ENCODE data around the gene CCDC24.

The CCDC24 gene

GRCh38 chr1:43945674-43946235 lies 45.6 kb upstream of the CCDC24 start:
- no peaks in the 10 kb centered on the region for H3K9me2 ChIP-seq (replicated peaks; ENCODE audit: insufficient read depth, low read length)
- H3K9ac ChIP-seq (ENCODE audit: low read length) = peak overlapping the region; percentile 99
- H4K20me1 ChIP-seq (ENCODE audit: insufficient read depth, low read length) = no peaks in the 10 kb centered on the region
- H3K4me2 ChIP-seq (ENCODE audit: low read depth, low read length) = peak overlapping the region; percentile 82
- H3K4me1 ChIP-seq (ENCODE audit: low read length) = peaks cover 11% of the 10 kb centered on the region
- peak overlapping the region; percentile 99 for H2AFZ ChIP-seq (ENCODE audit: low read length)
- peaks cover 23% of the 10 kb centered on the region for H3K79me2 ChIP-seq (ENCODE audit: low read length)
- no peak for DNase-seq
- H3K9me3 ChIP-seq (replicated peaks; ENCODE audit: insufficient read depth, low read length) = no peaks in the 10 kb centered on the region
- H3K27ac ChIP-seq (ENCODE audit: low read length) = no peak overlapping the region
- no peaks in the 10 kb centered on the region for H3K36me3 ChIP-seq (replicated peaks; ENCODE audit: insufficient read depth, low read length)
- H3F3A ChIP-seq (ENCODE audit: insufficient read depth, low read length) = no peaks in the 10 kb centered on the region
- H3K27me3 ChIP-seq (replicated peaks; ENCODE audit: insufficient read depth, low read length) = no peaks in the 10 kb centered on the region
- peak overlapping the region; percentile 97 for H3K4me3 ChIP-seq (ENCODE audit: low read length)
- TF ChIP-seq EZH2 (optimal IDR thresholded peaks at IDR 0.05; ENCODE audit: low read depth, low read length) (no peak), CTCF (IDR thresholded peaks at IDR 0.05; ENCODE audit: low read length) (no peak), EZH2phosphoT487 (IDR thresholded peaks at IDR 0.05; ENCODE audit: low read length) (no peak)

GRCh38 chr1:43946236-43947060 lies 45.0 kb upstream of the CCDC24 start, which contains the start of gene IPO13:
TSS of gene IPO13 (plus strand) at chr1:43946950. CDS start at chr1:43947601, 651 bp downstream.
- H3F3A ChIP-seq (ENCODE audit: insufficient read depth, low read length) = no peaks in the 10 kb centered on the region
- peak within 1 kb of the TSS; percentile 90 for H3K27ac ChIP-seq (ENCODE audit: low read length)
- peak within 1 kb of the TSS; percentile 99 for H2AFZ ChIP-seq (ENCODE audit: low read length)
- peak within 1 kb of the TSS; percentile 99 for H3K9ac ChIP-seq (ENCODE audit: low read length)
- H3K27me3 ChIP-seq (replicated peaks; ENCODE audit: insufficient read depth, low read length) = no peaks in the 10 kb centered on the region
- no peaks in the 10 kb centered on the region for H4K20me1 ChIP-seq (ENCODE audit: insufficient read depth, low read length)
- no peak for TF ChIP-seq EZH2 (optimal IDR thresholded peaks at IDR 0.05; ENCODE audit: low read depth, low read length)
- peak; percentile 79 for TF ChIP-seq CTCF (IDR thresholded peaks at IDR 0.05; ENCODE audit: low read length)
- no peak for TF ChIP-seq EZH2phosphoT487 (IDR thresholded peaks at IDR 0.05; ENCODE audit: low read length)
- peak within 1 kb of the TSS; percentile 97 for H3K4me2 ChIP-seq (ENCODE audit: low read depth, low read length)
- peaks cover 23% of the 10 kb centered on the region for H3K79me2 ChIP-seq (ENCODE audit: low read length)
- DNase-seq = peak; percentile 97
- H3K4me1 ChIP-seq (ENCODE audit: low read length) = peaks cover 11% of the 10 kb centered on the region
- no peaks in the 10 kb centered on the region for H3K36me3 ChIP-seq (replicated peaks; ENCODE audit: insufficient read depth, low read length)
- H3K9me3 ChIP-seq (replicated peaks; ENCODE audit: insufficient read depth, low read length) = no peaks in the 10 kb centered on the region
- no peaks in the 10 kb centered on the region for H3K9me2 ChIP-seq (replicated peaks; ENCODE audit: insufficient read depth, low read length)
- H3K4me3 ChIP-seq (ENCODE audit: low read length) = peak within 1 kb of the TSS; percentile 97

- DNase-seq = no peak
- H3K9me2 ChIP-seq (replicated peaks; ENCODE audit: insufficient read depth, low read length) = no peaks in the 10 kb centered on the region
- H3F3A ChIP-seq (ENCODE audit: insufficient read depth, low read length) = no peaks in the 10 kb centered on the region
- no peak for TF ChIP-seq EZH2 (optimal IDR thresholded peaks at IDR 0.05; ENCODE audit: low read depth, low read length)
- no peak for TF ChIP-seq CTCF (IDR thresholded peaks at IDR 0.05; ENCODE audit: low read length)
- TF ChIP-seq EZH2phosphoT487 (IDR thresholded peaks at IDR 0.05; ENCODE audit: low read length) = no peak
- no peaks in the 10 kb centered on the region for H4K20me1 ChIP-seq (ENCODE audit: insufficient read depth, low read length)
- peaks cover 11% of the 10 kb centered on the region for H3K4me1 ChIP-seq (ENCODE audit: low read length)
- no peaks in the 10 kb centered on the region for H3K27me3 ChIP-seq (replicated peaks; ENCODE audit: insufficient read depth, low read length)
- H3K79me2 ChIP-seq (ENCODE audit: low read length) = peaks cover 23% of the 10 kb centered on the region
- H3K9me3 ChIP-seq (replicated peaks; ENCODE audit: insufficient read depth, low read length) = no peaks in the 10 kb centered on the region
- peak overlapping the region; percentile 99 for H3K9ac ChIP-seq (ENCODE audit: low read length)
- H3K4me2 ChIP-seq (ENCODE audit: low read depth, low read length) = peak overlapping the region; percentile 97
- no peaks in the 10 kb centered on the region for H3K36me3 ChIP-seq (replicated peaks; ENCODE audit: insufficient read depth, low read length)
- peak overlapping the region; percentile 90; the same call in 1 of the 2 replicates for H3K27ac ChIP-seq (ENCODE audit: low read length)
- peak overlapping the region; percentile 97 for H3K4me3 ChIP-seq (ENCODE audit: low read length)
- H2AFZ ChIP-seq (ENCODE audit: low read length) = peak overlapping the region; percentile 99
Measured at GRCh38 chr1:43947061-43947873, 44.1 kb upstream of the CCDC24 start.

All from MM.1S (cell line).